HK-2 (cell line): Measurements from ENCODE around the gene ZNF862.

Source experiments
- DNase-seq: peaks from one replicate; pipeline ENCODE4 v3.0.0-alpha.2; 2018; ENCODE audit not compliant: unreplicated experiment

Gene ZNF862

GRCh38 chr7:149838224-149838991 is at the start of gene ZNF862:
TSS of gene ZNF862 (plus strand) at chr7:149838375. CDS start at chr7:149838612, 237 bp downstream.
- peak; percentile 97 for DNase-seq

GRCh38 chr7:149789101-149789500 is 49.1 kb upstream of the ZNF862 start:
- no peak for DNase-seq

GRCh38 chr7:149790146-149790548 is 48.0 kb upstream of the ZNF862 start:
- DNase-seq: peak; percentile 44

GRCh38 chr7:149790754-149791360 is 47.3 kb upstream of the ZNF862 start:
- DNase-seq: no peak

GRCh38 chr7:149791411-149792219 is 46.6 kb upstream of the ZNF862 start:
- no peak for DNase-seq

- no peak for DNase-seq
Measured at GRCh38 chr7:149792220-149792595, 46.0 kb upstream of the ZNF862 start.

GRCh38 chr7:149793261-149793660 is 44.9 kb upstream of the ZNF862 start:
- no peak for DNase-seq

GRCh38 chr7:149794661-149795060 is 43.5 kb upstream of the ZNF862 start:
- no peak for DNase-seq

- DNase-seq: no peak
Measured at GRCh38 chr7:149795126-149795525, 43.0 kb upstream of the ZNF862 start.

- no peak for DNase-seq
Measured at GRCh38 chr7:149796287-149796860, 41.8 kb upstream of the ZNF862 start.

- no peak for DNase-seq
Measured at GRCh38 chr7:149797771-149798170, 40.4 kb upstream of the ZNF862 start.

GRCh38 chr7:149799397-149800168 is 38.6 kb upstream of the ZNF862 start:
- no peak for DNase-seq

GRCh38 chr7:149800169-149800555 is 38.0 kb upstream of the ZNF862 start:
- DNase-seq: no peak

- DNase-seq: no peak
Measured at GRCh38 chr7:149801002-149801566, 37.1 kb upstream of the ZNF862 start.

- DNase-seq: no peak
Measured at GRCh38 chr7:149801816-149802215, 36.4 kb upstream of the ZNF862 start.

GRCh38 chr7:149802966-149803365 is 35.2 kb upstream of the ZNF862 start:
- no peak for DNase-seq

GRCh38 chr7:149803551-149804074 is 34.6 kb upstream of the ZNF862 start:
- no peak for DNase-seq

- DNase-seq: no peak
Measured at GRCh38 chr7:149804106-149804505, 34.1 kb upstream of the ZNF862 start.

GRCh38 chr7:149806726-149807125 is 31.4 kb upstream of the ZNF862 start:
- DNase-seq: no peak

GRCh38 chr7:149808311-149808710 is 29.9 kb upstream of the ZNF862 start:
- no peak for DNase-seq

- DNase-seq: no peak
Measured at GRCh38 chr7:149809215-149809614, 29.0 kb upstream of the ZNF862 start.
